GM23248 (cell line): ENCODE data around the gene MACROH2A2. TPM values are rescaled to one million over a fixed set of nuclear protein-coding genes. Genes with fewer than 3 reads are reported as not detected.
A peak's percentile ranks its signal among the peaks of the same experiment; 100 is the strongest.
"Not testable (repeated sequence)": the region's sequence is repeated elsewhere in the genome, so short reads cannot be mapped to it uniquely, and the experiment has no call there.

ENCODE experiments used
- DNase-seq: peaks from one replicate; pipeline ENCODE4 v3.0.0-alpha.2; 2015
- H2AFZ ChIP-seq: fragments of 200-600 bp; sonication (generic); 2 replicates; pipeline ENCODE4 v1.6.1; 2016; ENCODE audit warnings: antibody characterized with exemption
- H3F3A ChIP-seq: fragments of 200-600 bp; sonication (generic); 2 replicates; pipeline ENCODE4 v1.6.1; 2016; ENCODE audit warnings: mild to moderate bottlenecking, antibody characterized with exemption, mixed run types; ENCODE audit not compliant: insufficient read depth
- H3K27ac ChIP-seq: fragments of 200-600 bp; sonication (generic); 2 replicates; pipeline ENCODE4 v1.5.1; 2016; ENCODE audit warnings: mild to moderate bottlenecking
- H3K27me3 ChIP-seq: fragments of 200-600 bp; sonication (generic); replicated peaks from 2 replicates; pipeline ENCODE4 v1.6.1; 2016; ENCODE audit warnings: mild to moderate bottlenecking; ENCODE audit not compliant: insufficient read depth
- H3K36me3 ChIP-seq: fragments of 200-600 bp; sonication (generic); 2 replicates; pipeline ENCODE4 v1.6.1; 2016; ENCODE audit warnings: low read depth, mild to moderate bottlenecking
- H3K4me1 ChIP-seq: fragments of 200-600 bp; sonication (generic); 2 replicates; pipeline ENCODE4 v1.6.1; 2016; ENCODE audit warnings: mild to moderate bottlenecking; ENCODE audit not compliant: insufficient read depth
- H3K4me2 ChIP-seq: fragments of 200-600 bp; sonication (generic); one replicate; pipeline ENCODE4 v1.6.1; 2016; ENCODE audit warnings: mild to moderate bottlenecking; ENCODE audit not compliant: unreplicated experiment
- H3K4me3 ChIP-seq: fragments of 200-600 bp; sonication (generic); 2 replicates; pipeline ENCODE4 v1.5.1; 2016; ENCODE audit warnings: mild to moderate bottlenecking
- H3K79me2 ChIP-seq: fragments of 200-600 bp; sonication (generic); 2 replicates; pipeline ENCODE4 v1.6.1; 2016; ENCODE audit warnings: mild to moderate bottlenecking; ENCODE audit not compliant: insufficient read depth
- H3K9ac ChIP-seq: fragments of 200-600 bp; sonication (generic); 2 replicates; pipeline ENCODE4 v1.6.1; 2016; ENCODE audit warnings: mild to moderate bottlenecking
- H3K9me2 ChIP-seq: fragments of 200-600 bp; sonication (generic); 2 replicates; pipeline ENCODE4 v1.6.1; 2016; ENCODE audit warnings: mixed run types, mild to moderate bottlenecking, moderate library complexity; ENCODE audit not compliant: insufficient read depth
- H3K9me3 ChIP-seq: fragments of 200-600 bp; sonication (generic); one replicate; pipeline ENCODE4 v1.6.1; 2017; ENCODE audit warnings: low read depth
- H4K20me1 ChIP-seq: fragments of 200-600 bp; sonication (generic); 2 replicates; pipeline ENCODE4 v1.6.0; 2016; ENCODE audit not compliant: insufficient read depth
- EZH2 ChIP-seq: fragments of 200-600 bp; sonication (generic); IDR thresholded peaks from 2 replicates; pipeline ENCODE4 v1.6.1; 2018; ENCODE audit warnings: antibody characterized with exemption, mild to moderate bottlenecking; ENCODE audit not compliant: insufficient read depth, poor library complexity, severe bottlenecking
- EZH2phosphoT487 ChIP-seq: fragments of 200-600 bp; sonication (generic); IDR thresholded peaks from 2 replicates; pipeline ENCODE4 v1.6.1; 2018; ENCODE audit warnings: antibody characterized with exemption, moderate library complexity, mild to moderate bottlenecking, low read depth; ENCODE audit not compliant: insufficient read depth
- WGBS, 2 experiments: methylation state at CpG; one replicate each; pipeline ENCODE4 v1.1.6; 2015 to 2017; ENCODE audit warnings: low lambda C conversion rate in 2 of 2, low coverage in 1 of 2; ENCODE audit errors: missing lambda C conversion rate in 2 of 2; 5-methylcytosine and 5-hydroxymethylcytosine counted together
- in situ Hi-C: fragments of 300-500 bp; cut with MboI; formaldehyde crosslinking; loops from 2 replicates; pipeline ENCODE4 v1.15.0; 2020
- polyA plus RNA-seq: library from polyadenylated mRNA; unstranded; fragments of >200 nt; fragmentation: Nextera tagmentation; extraction: Ambion mirVana; gene quantifications from 2 replicates; pipeline ENCODE4 v1.2.1, GENCODE V29; 2016
- total RNA-seq: library from RNA; depleted of rRNA; stranded (reverse); fragments of >200 nt; shearing (Covaris generic); gene quantifications from 2 replicates; pipeline ENCODE4 v1.2.3, GENCODE V29; 2014

The MACROH2A2 gene
- total and polyA plus RNA-seq, 2 experiments from 2014 or later: 11.4 to 14.7 TPM

- Histone ChIP-seq H3K36me3 (no peaks in the 10 kb centered on the region), H3K27me3 (no peaks in the 10 kb centered on the region)
These were observed 26.3 kb downstream of the MACROH2A2 start for GRCh38 chr10:70078937-70079336.

GRCh38 chr10:70080789-70081188 is 28.1 kb downstream of the MACROH2A2 start:
- H3K9me3 ChIP-seq, H3K27me3 ChIP-seq, H3K9ac ChIP-seq, H3K4me1 ChIP-seq, H3K4me2 ChIP-seq, in situ Hi-C loops, H4K20me1 ChIP-seq, H3K79me2 ChIP-seq, H3K36me3 ChIP-seq, H3F3A ChIP-seq, H2AFZ ChIP-seq, H3K9me2 ChIP-seq, H3K27ac ChIP-seq, H3K4me3 ChIP-seq: not testable (repeated sequence)
- DNase-seq: peak; percentile 27
- WGBS, 2 experiments: 84 to 85% methylated on average over 2 of the region's 2 CpGs

More at GRCh38 chr10:70078937-70079336, 26.3 kb downstream of the MACROH2A2 start:
- 94 to 98% methylated on average over 7 of the region's 7 CpGs for WGBS, 2 experiments
- Histone ChIP-seq H3K9me3 (no peaks in the 10 kb centered on the region), H2AFZ (no peak overlapping the region), H3K4me2 (no peak overlapping the region), H3K79me2 (no peaks in the 10 kb centered on the region), H3K4me3 (no peak overlapping the region), H3K9me2 (no peaks in the 10 kb centered on the region), H3K9ac (no peak overlapping the region), H3K27ac (no peak overlapping the region), H3F3A (no peaks in the 10 kb centered on the region; the same call in 1 of the 2 replicates), H4K20me1 (no peaks in the 10 kb centered on the region), H3K4me1 (no peaks in the 10 kb centered on the region)
- TF ChIP-seq EZH2: no peak
- TF ChIP-seq EZH2phosphoT487: no peak
- DNase-seq: no peak
- in situ Hi-C loops: no loop called here

DNA sequence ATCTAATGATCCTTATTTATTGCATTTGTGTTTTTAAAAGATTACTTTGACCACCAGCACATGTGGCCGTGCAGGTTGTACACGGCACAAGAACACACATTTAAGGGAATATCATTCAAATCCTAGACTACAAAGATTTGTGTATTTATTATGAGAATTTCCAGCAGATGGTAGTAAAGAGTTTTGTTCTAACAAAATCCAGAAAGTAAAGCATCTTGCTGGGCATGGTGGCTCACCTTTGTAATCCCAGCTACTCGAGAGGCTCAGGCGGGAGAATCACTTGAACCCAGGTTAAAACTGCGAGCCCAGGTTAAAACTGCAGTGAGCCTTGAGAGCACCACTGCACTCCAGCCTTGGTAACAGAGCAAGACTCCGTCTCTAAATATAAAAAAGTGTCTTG is 31.5 kb downstream of the MACROH2A2 start:
- 81% methylated on average over 6 of the region's 6 CpGs for WGBS, 2 experiments

DNA sequence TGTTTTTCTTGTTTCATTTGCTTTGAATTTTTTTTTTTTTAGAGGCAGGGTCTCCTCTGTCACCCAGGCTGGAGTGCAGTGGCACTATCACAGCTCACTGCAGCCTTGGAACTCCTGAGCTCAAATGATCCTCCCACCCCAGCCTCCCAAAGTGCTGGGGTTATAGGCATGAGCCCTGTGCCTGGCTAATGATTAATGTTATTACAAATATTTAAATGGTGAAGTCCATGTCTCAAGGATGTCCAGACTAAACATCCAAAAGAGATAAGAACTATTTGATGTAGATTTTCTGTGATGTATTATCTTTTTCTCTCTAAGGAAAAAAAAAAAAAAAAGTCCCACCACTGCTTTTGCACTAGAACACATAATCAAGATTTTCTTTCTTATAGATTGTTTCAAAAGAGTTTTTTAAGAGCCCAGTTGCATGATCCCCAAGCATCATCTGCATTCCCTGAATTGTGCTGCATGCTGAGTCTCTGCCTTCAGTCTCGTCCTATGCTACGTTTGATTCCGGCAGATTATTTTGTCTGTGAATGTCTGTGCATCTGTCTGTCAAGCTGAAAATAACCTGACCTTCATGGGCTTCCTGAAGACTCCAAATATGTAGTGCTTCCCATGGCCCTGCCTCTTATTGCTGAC is 33.4 kb downstream of the MACROH2A2 start:
- H3K36me3 ChIP-seq: 0 out of 2 replicates have a peak, but pooled peaks cover 3% of the 10 kb centered on the region
- H3F3A ChIP-seq: no peaks in the 10 kb centered on the region
- H3K9ac ChIP-seq: no peak overlapping the region
- H4K20me1 ChIP-seq: no peaks in the 10 kb centered on the region
- no peaks in the 10 kb centered on the region for H3K9me3 ChIP-seq
- no peaks in the 10 kb centered on the region for H3K27me3 ChIP-seq
- no peaks in the 10 kb centered on the region for H3K4me1 ChIP-seq
- no peaks in the 10 kb centered on the region for H3K79me2 ChIP-seq
- no peaks in the 10 kb centered on the region for H3K9me2 ChIP-seq
- no peak for DNase-seq
- no peak overlapping the region for H3K4me3 ChIP-seq
- H3K4me2 ChIP-seq: no peak overlapping the region
- no peak for TF ChIP-seq EZH2phosphoT487
- no peak for TF ChIP-seq EZH2
- no peak overlapping the region for H2AFZ ChIP-seq
- WGBS, 2 experiments: 97 to 100% methylated on average over 3 of the region's 3 CpGs
- in situ Hi-C loops: no loop called here
- H3K27ac ChIP-seq: no peak overlapping the region

More for the DNA sequence above, 31.5 kb downstream of the MACROH2A2 start:
- no peaks in the 10 kb centered on the region for H4K20me1 ChIP-seq
- H3F3A ChIP-seq: no peaks in the 10 kb centered on the region
- H3K4me2 ChIP-seq: no peak overlapping the region
- no peak overlapping the region for H3K4me3 ChIP-seq
- no peak for DNase-seq
- H3K27me3 ChIP-seq: no peaks in the 10 kb centered on the region
- no peaks in the 10 kb centered on the region for H3K9me3 ChIP-seq
- no peaks in the 10 kb centered on the region for H3K4me1 ChIP-seq
- TF ChIP-seq EZH2 (no peak), EZH2phosphoT487 (no peak)
- H3K9ac ChIP-seq: no peak overlapping the region
- H3K79me2 ChIP-seq: no peaks in the 10 kb centered on the region
- in situ Hi-C loops: no loop called here
- no peaks in the 10 kb centered on the region for H3K36me3 ChIP-seq
- H3K27ac ChIP-seq: no peak overlapping the region
- no peak overlapping the region for H2AFZ ChIP-seq
- H3K9me2 ChIP-seq: no peaks in the 10 kb centered on the region
